HepG2 (cell line): ENCODE results near the gene GUSB. TPM values are rescaled to one million over a fixed set of nuclear protein-coding genes. Genes with fewer than 3 reads are reported as not detected.

Source experiments
- ATAC-seq: fragments of 200-7000 bp; cut with Tn5 transposase; 3 replicates; pipeline ENCODE4 v1.9.1; 2020; ENCODE audit warnings: mild to moderate bottlenecking, moderate library complexity
- BruUV-seq: library from RNA; stranded (reverse); fragments of 400-500 nt; replicated peaks from 2 replicates; lab custom pipeline; 2021; lab: Mats Ljungman, UMichigan
- CTCF ChIA-PET: fragments of 300-600 bp; formaldehyde crosslinking; extraction: SDS; loops from one replicate; lab custom pipeline; 2021; ENCODE audit warnings: low total read pairs, inconsistent platforms, low intra/inter-chr PET ratio; lab: Yijun Ruan, JAX
- POLR2A ChIA-PET: fragments of 350-600 bp; sonication (Branson Sonifier 250); formaldehyde crosslinking; loops from one replicate; lab custom pipeline; 2020; ENCODE audit warnings: antibody characterized with exemption, inconsistent platforms; lab: Yijun Ruan, JAX
- DNase-seq: peaks from one replicate; pipeline ENCODE4 v3.0.0-alpha.2; 2015; ENCODE audit warnings: low spot score
- FAIRE-seq: peaks from 3 replicates; lab custom pipeline; 2011; peaks lifted over from hg19 to GRCh38; lab: Jason Lieb, UNC
- H2AFZ ChIP-seq: one replicate; pipeline ENCODE4 v1.6.1; 2011; ENCODE audit warnings: low read length, inconsistent platforms
- H3K27ac ChIP-seq: fragments of 300-600 bp; 3 replicates; pipeline ENCODE4 v1.8.0; 2011; ENCODE audit warnings: mixed run types, mild to moderate bottlenecking, mixed read lengths, low read length, inconsistent platforms; ENCODE audit not compliant: insufficient read depth; ENCODE audit errors: extremely low read length
- H3K27me3 ChIP-seq, 2 experiments: fragments of 200-600 bp in 1 of 2; 2 replicates in 1 of 2; 3 replicates in 1 of 2; pipeline versions ENCODE4 v1.6.0 to v1.8.0; 2011; ENCODE audit warnings: low read length in 2 of 2, mild to moderate bottlenecking in 2 of 2, moderate library complexity in 2 of 2, inconsistent platforms in 1 of 2; ENCODE audit not compliant: insufficient read depth in 2 of 2, control insufficient read depth in 1 of 2
- H3K36me3 ChIP-seq, 2 experiments: fragments of 200-600 bp in 1 of 2; replicated peaks in 1 of 2; 2 replicates in 1 of 2; 3 replicates in 1 of 2; pipeline versions ENCODE4 v1.5.1 to v1.8.0; 2011; ENCODE audit warnings: low read length in 2 of 2, inconsistent platforms in 1 of 2; ENCODE audit not compliant: insufficient read depth in 2 of 2, control insufficient read depth in 1 of 2
- H3K4me1 ChIP-seq: 2 replicates; pipeline ENCODE4 v1.5.1; 2012; ENCODE audit warnings: low read length, inconsistent platforms; ENCODE audit not compliant: insufficient read depth
- H3K4me2 ChIP-seq: 2 replicates; pipeline ENCODE4 v1.6.0; 2011; ENCODE audit warnings: low read depth, low read length, inconsistent platforms
- H3K4me3 ChIP-seq, 3 experiments: fragments of 200-600 bp in 1 of 3; sonication (generic), shearing (Covaris generic) in 1 of 3; replicated peaks in 1 of 3; 2 replicates each; pipeline ENCODE4 v1.5.1; 2011 to 2016; ENCODE audit warnings: low read length in 3 of 3, inconsistent platforms in 2 of 3, low read depth in 2 of 3, mild to moderate bottlenecking in 2 of 3, control low read depth in 1 of 3, mixed read lengths in 1 of 3; ENCODE audit not compliant: insufficient read depth in 1 of 3
- H3K79me2 ChIP-seq: one replicate; pipeline ENCODE4 v1.6.1; 2011; ENCODE audit warnings: low read length, inconsistent platforms; ENCODE audit not compliant: insufficient read depth
- H3K9ac ChIP-seq: 2 replicates; pipeline ENCODE4 v1.6.0; 2011; ENCODE audit warnings: mild to moderate bottlenecking, low read depth, low read length, inconsistent platforms; ENCODE audit not compliant: insufficient read depth
- H3K9me3 ChIP-seq: 2 replicates; pipeline ENCODE4 v1.5.1; 2012; ENCODE audit warnings: mild to moderate bottlenecking, low read length
- H4K20me1 ChIP-seq: 2 replicates; pipeline ENCODE4 v1.6.0; 2011; ENCODE audit warnings: inconsistent platforms, mild to moderate bottlenecking, low read length, moderate library complexity; ENCODE audit not compliant: insufficient read depth
- FOXK2 ChIP-seq: fragments of 450-650 bp; IDR thresholded peaks from 2 replicates; pipeline ENCODE4 v1.6.1; 2016
- MIER3 ChIP-seq: IDR thresholded peaks from 2 replicates; pipeline ENCODE4 v1.6.1; 2016; ENCODE audit warnings: missing compliant biosample characterization, borderline replicate concordance
- ZNF629 ChIP-seq: sonication (generic); formaldehyde crosslinking; conservative IDR thresholded peaks from 2 replicates; pipeline ENCODE4 v1.5.0; 2020; ENCODE audit warnings: missing genetic modification reagents
- ZSCAN21 ChIP-seq: sonication (generic); formaldehyde crosslinking; IDR thresholded peaks from 2 replicates; pipeline ENCODE4 v1.8.0; 2022; ENCODE audit warnings: mild to moderate bottlenecking, missing genetic modification reagents, moderate library complexity, borderline replicate concordance
- WGBS: methylation state at CpG from one replicate; pipeline ENCODE4 v1.1.6; 2017; ENCODE audit warnings: low lambda C conversion rate; 5-methylcytosine and 5-hydroxymethylcytosine counted together
- in situ Hi-C: cut with HindIII; loops from 2 replicates; pipeline ENCODE4 v1.10.0; 2017; ENCODE audit warnings: low pct_unique_long_range_greater_than_20kb; ENCODE audit not compliant: extremely low pct_ligation_motif_present
- intact Hi-C: fragments of 100-400 bp; cut with micrococcal nuclease; formaldehyde crosslinking; loops from one replicate; pipeline ENCODE4 v1.10.0; 2022; ENCODE audit not compliant: unreplicated experiment
- polyA plus RNA-seq, 8 experiments: library from polyadenylated mRNA; depleted of rRNA in 3 of 8; stranded (reverse) in 7 of 8; unstranded in 1 of 8; fragments of >200 nt; fragmentation: Illumina TruSeq in 4 of 8; extraction: Trizol in 4 of 8; gene quantifications; 2 replicates each; pipeline versions ENCODE4 v1.2.1 to v1.2.3, GENCODE V29; 2011 to 2016; ENCODE audit warnings: low read depth in 4 of 8, missing spikeins in 1 of 8, mixed read lengths in 1 of 8; ENCODE audit not compliant: insufficient read depth in 1 of 8
- total RNA-seq, 5 experiments: library from RNA; depleted of rRNA; stranded (reverse); fragments of >200 nt; fragmentation: Illumina TruSeq; extraction: Trizol; gene quantifications; 2 replicates each; pipeline ENCODE4 v1.2.3, GENCODE V29; 2016; ENCODE audit warnings: low read depth in 1 of 5
- TF ChIP-seq, protein P1 (sequence below): sonication (generic); formaldehyde crosslinking; IDR thresholded peaks from 2 replicates; pipeline ENCODE4 v1.4.0; 2020; ENCODE audit warnings: low read depth, missing genetic modification reagents
- TF ChIP-seq, protein P2 (sequence below): fragments of 450-650 bp; IDR thresholded peaks from 2 replicates; pipeline ENCODE4 v1.6.1; 2017; ENCODE audit warnings: mild to moderate bottlenecking

Gene GUSB
- total and polyA plus RNA-seq, 2 of the 13 experiments (the other 11 are each of a cell fraction or from before 2014, with no cell fraction given): 18.8 to 60.0 TPM

DNA sequence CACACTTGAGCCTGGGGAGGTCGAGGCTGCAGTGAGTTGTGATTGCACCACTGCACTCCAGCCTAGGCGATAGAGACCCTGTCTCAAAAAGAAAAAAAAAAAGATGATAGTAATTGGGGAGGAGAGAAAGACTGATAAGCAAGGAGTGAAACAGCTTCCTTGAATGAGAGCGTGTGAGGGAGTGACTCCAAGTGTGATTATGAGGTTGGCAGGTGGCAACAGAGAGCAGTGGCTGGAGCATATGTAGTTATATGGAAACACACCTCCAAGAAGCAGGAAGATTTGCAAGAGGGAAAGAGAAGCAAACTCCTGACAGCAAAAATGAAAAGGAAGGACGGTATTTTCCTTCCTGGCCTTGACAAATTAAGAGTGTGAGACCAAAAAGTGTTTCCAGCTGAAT, 58.7 kb downstream of the GUSB start:
- no peak overlapping the region for H3K4me2 ChIP-seq
- peaks cover 8% of the 10 kb centered on the region for H4K20me1 ChIP-seq
- BruUV-seq: no TSS peak
- ChIA-PET CTCF (no interaction called here), POLR2A (no interaction called here)
- no peak overlapping the region for H2AFZ ChIP-seq
- H3K4me3 ChIP-seq: no peak overlapping the region
- no peak for FAIRE-seq
- intact Hi-C loops (no loop called here), in situ Hi-C loops (no loop called here)
- no peak overlapping the region for H3K9ac ChIP-seq
- H3K36me3 ChIP-seq: no peaks in the 10 kb centered on the region
- H3K79me2 ChIP-seq: no peaks in the 10 kb centered on the region
- no peaks in the 10 kb centered on the region for H3K27me3 ChIP-seq
- WGBS: 97% methylated on average over 4 of the region's 4 CpGs
- no peak for DNase-seq
- peaks cover 31% of the 10 kb centered on the region for H3K4me1 ChIP-seq
- no peak overlapping the region for H3K27ac ChIP-seq
- no peak for ATAC-seq
- H3K9me3 ChIP-seq: no peaks in the 10 kb centered on the region
- no peak for TF ChIP-seq ZSCAN21 (CRISPR knock-in tag)
- TF ChIP-seq, protein P1, sequence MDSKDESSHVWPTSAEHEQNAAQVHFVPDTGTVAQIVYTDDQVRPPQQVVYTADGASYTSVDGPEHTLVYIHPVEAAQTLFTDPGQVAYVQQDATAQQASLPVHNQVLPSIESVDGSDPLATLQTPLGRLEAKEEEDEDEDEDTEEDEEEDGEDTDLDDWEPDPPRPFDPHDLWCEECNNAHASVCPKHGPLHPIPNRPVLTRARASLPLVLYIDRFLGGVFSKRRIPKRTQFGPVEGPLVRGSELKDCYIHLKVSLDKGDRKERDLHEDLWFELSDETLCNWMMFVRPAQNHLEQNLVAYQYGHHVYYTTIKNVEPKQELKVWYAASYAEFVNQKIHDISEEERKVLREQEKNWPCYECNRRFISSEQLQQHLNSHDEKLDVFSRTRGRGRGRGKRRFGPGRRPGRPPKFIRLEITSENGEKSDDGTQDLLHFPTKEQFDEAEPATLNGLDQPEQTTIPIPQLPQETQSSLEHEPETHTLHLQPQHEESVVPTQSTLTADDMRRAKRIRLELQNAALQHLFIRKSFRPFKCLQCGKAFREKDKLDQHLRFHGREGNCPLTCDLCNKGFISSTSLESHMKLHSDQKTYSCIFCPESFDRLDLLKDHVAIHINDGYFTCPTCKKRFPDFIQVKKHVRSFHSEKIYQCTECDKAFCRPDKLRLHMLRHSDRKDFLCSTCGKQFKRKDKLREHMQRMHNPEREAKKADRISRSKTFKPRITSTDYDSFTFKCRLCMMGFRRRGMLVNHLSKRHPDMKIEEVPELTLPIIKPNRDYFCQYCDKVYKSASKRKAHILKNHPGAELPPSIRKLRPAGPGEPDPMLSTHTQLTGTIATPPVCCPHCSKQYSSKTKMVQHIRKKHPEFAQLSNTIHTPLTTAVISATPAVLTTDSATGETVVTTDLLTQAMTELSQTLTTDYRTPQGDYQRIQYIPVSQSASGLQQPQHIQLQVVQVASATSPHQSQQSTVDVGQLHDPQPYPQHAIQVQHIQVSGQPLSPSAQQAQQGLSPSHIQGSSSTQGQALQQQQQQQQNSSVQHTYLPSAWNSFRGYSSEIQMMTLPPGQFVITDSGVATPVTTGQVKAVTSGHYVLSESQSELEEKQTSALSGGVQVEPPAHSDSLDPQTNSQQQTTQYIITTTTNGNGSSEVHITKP (CRISPR knock-in tag): no peak
- TF ChIP-seq, protein P2, sequence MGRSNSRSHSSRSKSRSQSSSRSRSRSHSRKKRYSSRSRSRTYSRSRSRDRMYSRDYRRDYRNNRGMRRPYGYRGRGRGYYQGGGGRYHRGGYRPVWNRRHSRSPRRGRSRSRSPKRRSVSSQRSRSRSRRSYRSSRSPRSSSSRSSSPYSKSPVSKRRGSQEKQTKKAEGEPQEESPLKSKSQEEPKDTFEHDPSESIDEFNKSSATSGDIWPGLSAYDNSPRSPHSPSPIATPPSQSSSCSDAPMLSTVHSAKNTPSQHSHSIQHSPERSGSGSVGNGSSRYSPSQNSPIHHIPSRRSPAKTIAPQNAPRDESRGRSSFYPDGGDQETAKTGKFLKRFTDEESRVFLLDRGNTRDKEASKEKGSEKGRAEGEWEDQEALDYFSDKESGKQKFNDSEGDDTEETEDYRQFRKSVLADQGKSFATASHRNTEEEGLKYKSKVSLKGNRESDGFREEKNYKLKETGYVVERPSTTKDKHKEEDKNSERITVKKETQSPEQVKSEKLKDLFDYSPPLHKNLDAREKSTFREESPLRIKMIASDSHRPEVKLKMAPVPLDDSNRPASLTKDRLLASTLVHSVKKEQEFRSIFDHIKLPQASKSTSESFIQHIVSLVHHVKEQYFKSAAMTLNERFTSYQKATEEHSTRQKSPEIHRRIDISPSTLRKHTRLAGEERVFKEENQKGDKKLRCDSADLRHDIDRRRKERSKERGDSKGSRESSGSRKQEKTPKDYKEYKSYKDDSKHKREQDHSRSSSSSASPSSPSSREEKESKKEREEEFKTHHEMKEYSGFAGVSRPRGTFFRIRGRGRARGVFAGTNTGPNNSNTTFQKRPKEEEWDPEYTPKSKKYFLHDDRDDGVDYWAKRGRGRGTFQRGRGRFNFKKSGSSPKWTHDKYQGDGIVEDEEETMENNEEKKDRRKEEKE: no peak
- TF ChIP-seq ZNF629 (CRISPR knock-in tag): no peak
- TF ChIP-seq MIER3 (CRISPR knock-in tag): no peak
- no peak for TF ChIP-seq FOXK2
